Gastrocnemius medialis (tissue), 4 donors: ENCODE results near the gene ZSCAN10.
"Not testable (repeated sequence)": the region's sequence is repeated elsewhere in the genome, so short reads cannot be mapped to it uniquely, and the experiment has no call there.

ENCODE experiments used
- CTCF ChIP-seq, 5 experiments: fragments of 450-650 bp in 3 of 5; fragments of 200-600 bp in 2 of 5; sonication (generic) in 2 of 5; IDR thresholded peaks in 4 of 5; conservative IDR thresholded peaks in 1 of 5; 1 replicate in 4 of 5; 2 replicates in 1 of 5; pipeline ENCODE4 v1.5.1; 2016 to 2019; ENCODE audit warnings: antibody characterized with exemption in 5 of 5, mild to moderate bottlenecking in 3 of 5, moderate library complexity in 3 of 5
- POLR2A ChIP-seq, 2 donors: fragments of 450-650 bp; IDR thresholded peaks; one replicate each; pipeline ENCODE4 v1.6.1; 2017; ENCODE audit warnings: antibody characterized with exemption in 2 of 2, mild to moderate bottlenecking in 2 of 2, moderate library complexity in 2 of 2

DNA sequence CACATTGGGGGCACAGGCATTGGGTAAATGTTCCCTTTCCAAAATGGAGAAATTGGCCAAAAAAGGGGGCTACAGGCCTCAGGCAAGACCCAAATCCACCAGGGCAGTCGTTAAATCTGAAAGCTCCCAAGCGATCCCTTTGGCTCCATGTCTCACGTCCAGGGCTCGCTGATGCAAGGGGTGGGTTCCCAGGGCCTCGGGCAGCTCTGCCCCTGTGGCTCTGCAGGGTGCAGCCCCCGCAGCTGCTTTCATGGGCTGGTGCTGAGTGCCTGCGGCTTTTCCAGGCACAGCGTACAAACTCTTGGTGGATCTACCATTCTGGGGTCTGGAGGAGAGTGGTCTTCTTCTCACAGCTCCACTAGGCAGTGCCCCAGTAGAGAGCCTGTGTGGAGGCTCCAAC is 15.7 kb downstream of the ZSCAN10 start:
- not testable (repeated sequence) for TF ChIP-seq CTCF (IDR thresholded peaks at IDR 0.05 in 4 of 5, conservative IDR thresholded peaks at IDR 0.05 in 1 of 5); POLR2A (IDR thresholded peaks at IDR 0.05)
